Measurements from ENCODE around the gene SDK2. TPM values are rescaled to one million over a fixed set of nuclear protein-coding genes. Genes with fewer than 3 reads are reported as not detected.

SDK2 gene
- polyA plus RNA-seq, 1 experiment = 0.01 TPM

GRCh38 chr17:73386561-73386960 lies 257.7 kb downstream of the SDK2 start:
- TF ChIP-seq CTCF (IDR thresholded peaks at IDR 0.05; ENCODE audit: low read depth, low read length) = no peak
- CTCF ChIA-PET = interaction anchor here (1.0 kb wide), 1 partner anchor 131 kb away, joined by 4 read pairs; no protein-coding TSS in a partner anchor
- peaks cover 19% of the 10 kb centered on the region for H3K27me3 ChIP-seq (ENCODE audit: control insufficient read depth, insufficient read depth, low read length)
- H3K9me3 ChIP-seq (ENCODE audit: control insufficient read depth, insufficient read depth, low read length) = no peaks in the 10 kb centered on the region; the same call in 1 of the 2 replicates
- no peak for DNase-seq (ENCODE audit: low read depth, low spot score)
- POLR2A ChIA-PET = no interaction called here
- no peak overlapping the region for H3K27ac ChIP-seq (ENCODE audit: low read depth, low read length)
- H3K4me3 ChIP-seq (ENCODE audit: low read depth, low read length) = no peak overlapping the region

- Histone ChIP-seq H3K9me3 (ENCODE audit: control insufficient read depth, insufficient read depth, low read length) (no peaks in the 10 kb centered on the region; the same call in 1 of the 2 replicates), H3K27me3 (ENCODE audit: control insufficient read depth, insufficient read depth, low read length) (peaks cover 24% of the 10 kb centered on the region), H3K27ac (ENCODE audit: low read depth, low read length) (no peak overlapping the region), H3K4me3 (ENCODE audit: low read depth, low read length) (no peak overlapping the region)
- POLR2A ChIA-PET = no interaction called here
- CTCF ChIA-PET = no interaction called here
- DNase-seq (ENCODE audit: low read depth, low spot score) = no peak
- TF ChIP-seq CTCF (IDR thresholded peaks at IDR 0.05; ENCODE audit: low read depth, low read length) = no peak
Observed at GRCh38 chr17:73384926-73385325, 259.3 kb downstream of the SDK2 start.

GRCh38 chr17:73380439-73381106 lies 263.7 kb downstream of the SDK2 start:
- no peak for DNase-seq (ENCODE audit: low read depth, low spot score)
- Histone ChIP-seq H3K27ac (ENCODE audit: low read depth, low read length) (no peak overlapping the region), H3K27me3 (ENCODE audit: control insufficient read depth, insufficient read depth, low read length) (peaks cover 22% of the 10 kb centered on the region), H3K4me3 (ENCODE audit: low read depth, low read length) (no peak overlapping the region), H3K9me3 (ENCODE audit: control insufficient read depth, insufficient read depth, low read length) (no peaks in the 10 kb centered on the region)
- POLR2A ChIA-PET = no interaction called here
- no peak for TF ChIP-seq CTCF (IDR thresholded peaks at IDR 0.05; ENCODE audit: low read depth, low read length)
- CTCF ChIA-PET = interaction anchor here (1.0 to 2.0 kb wide), 4 partner anchors 10 to 149 kb away, joined by 3 to 6 read pairs (median 5); a partner anchor contains a TSS

- Histone ChIP-seq H3K27ac (ENCODE audit: low read depth, low read length) (no peak overlapping the region), H3K27me3 (ENCODE audit: control insufficient read depth, insufficient read depth, low read length) (peaks cover 26% of the 10 kb centered on the region), H3K9me3 (ENCODE audit: control insufficient read depth, insufficient read depth, low read length) (no peaks in the 10 kb centered on the region), H3K4me3 (ENCODE audit: low read depth, low read length) (no peak overlapping the region)
- TF ChIP-seq CTCF (IDR thresholded peaks at IDR 0.05; ENCODE audit: low read depth, low read length) = no peak
- DNase-seq (ENCODE audit: low read depth, low spot score) = no peak
- ChIA-PET CTCF (interaction anchor here (2.0 kb wide), 1 partner anchor 9 kb away, joined by 6 read pairs; no protein-coding TSS in a partner anchor), POLR2A (no interaction called here)
Observed at GRCh38 chr17:73379826-73380225, 264.4 kb downstream of the SDK2 start.

- no peak for TF ChIP-seq CTCF (IDR thresholded peaks at IDR 0.05; ENCODE audit: low read depth, low read length)
- H3K27me3 ChIP-seq (ENCODE audit: control insufficient read depth, insufficient read depth, low read length) = peaks cover 24% of the 10 kb centered on the region
- no peak overlapping the region for H3K4me3 ChIP-seq (ENCODE audit: low read depth, low read length)
- no peak overlapping the region for H3K27ac ChIP-seq (ENCODE audit: low read depth, low read length)
- POLR2A ChIA-PET = no interaction called here
- CTCF ChIA-PET = interaction anchor here (0.7 to 5.9 kb wide), 3 partner anchors 9 to 124 kb away, joined by 3 to 25 read pairs (median 6); no protein-coding TSS in a partner anchor
- DNase-seq (ENCODE audit: low read depth, low spot score) = no peak
- no peaks in the 10 kb centered on the region for H3K9me3 ChIP-seq (ENCODE audit: control insufficient read depth, insufficient read depth, low read length)
Observed at GRCh38 chr17:73378974-73379470, 265.2 kb downstream of the SDK2 start.

Measured in AG04450 (cell line).